ENCODE data around the gene CECR2.

GRCh38 chr22:17541476-17541875 is 172.2 kb downstream of the CECR2 start:
- TF ChIP-seq POLR2A (IDR thresholded peaks at IDR 0.05; ENCODE audit: low read depth, low read length) (no peak), TAF1 (IDR thresholded peaks at IDR 0.05; ENCODE audit: low read depth, low read length) (no peak), POLR2AphosphoS5 (IDR thresholded peaks at IDR 0.05; ENCODE audit: low read depth, low read length) (no peak), POU2F2 (IDR thresholded peaks at IDR 0.05; ENCODE audit: low read depth, low read length) (no peak), PAX5 (IDR thresholded peaks at IDR 0.05; ENCODE audit: insufficient read depth, low read length, severe bottlenecking) (no peak)
